Thyroid gland (tissue), 4 donors: ENCODE measurements around the gene IRAK3.

Source experiments
- POLR2A ChIP-seq, 2 donors: fragments of 450-650 bp; IDR thresholded peaks; one replicate each; pipeline ENCODE4 v1.6.1; 2017; ENCODE audit warnings: antibody characterized with exemption in 2 of 2, mild to moderate bottlenecking in 2 of 2, moderate library complexity in 1 of 2
- TF ChIP-seq, protein P1 (sequence below), 6 experiments: fragments of 200-600 bp in 3 of 6; fragments of 450-650 bp in 3 of 6; sonication (generic) in 3 of 6; IDR thresholded peaks; one replicate each; pipeline ENCODE4 v1.5.1; 2016 to 2019; ENCODE audit warnings: antibody characterized with exemption in 6 of 6, mild to moderate bottlenecking in 2 of 6, inconsistent platforms in 1 of 6, moderate library complexity in 1 of 6

DNA sequence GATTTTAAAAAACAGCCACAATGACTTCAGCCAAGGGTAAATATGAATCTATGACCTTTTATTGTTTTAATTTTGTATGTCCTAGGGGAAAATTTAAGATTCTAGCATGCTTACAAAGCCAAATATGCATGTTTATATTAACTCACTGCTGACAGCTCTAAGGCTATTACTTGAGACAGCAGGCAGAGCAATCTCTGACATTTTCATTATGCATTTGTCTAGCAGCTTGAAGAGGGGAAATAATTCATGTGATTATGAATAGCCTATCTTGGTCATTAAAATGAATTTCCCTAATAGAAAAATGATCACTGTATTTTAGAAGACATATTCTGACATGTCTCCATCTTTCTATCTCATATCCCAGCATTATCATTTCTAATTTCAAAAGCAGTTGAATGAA is 66.7 kb downstream of the IRAK3 start:
- TF ChIP-seq POLR2A (IDR thresholded peaks at IDR 0.05): no peak
- TF ChIP-seq, protein P1, sequence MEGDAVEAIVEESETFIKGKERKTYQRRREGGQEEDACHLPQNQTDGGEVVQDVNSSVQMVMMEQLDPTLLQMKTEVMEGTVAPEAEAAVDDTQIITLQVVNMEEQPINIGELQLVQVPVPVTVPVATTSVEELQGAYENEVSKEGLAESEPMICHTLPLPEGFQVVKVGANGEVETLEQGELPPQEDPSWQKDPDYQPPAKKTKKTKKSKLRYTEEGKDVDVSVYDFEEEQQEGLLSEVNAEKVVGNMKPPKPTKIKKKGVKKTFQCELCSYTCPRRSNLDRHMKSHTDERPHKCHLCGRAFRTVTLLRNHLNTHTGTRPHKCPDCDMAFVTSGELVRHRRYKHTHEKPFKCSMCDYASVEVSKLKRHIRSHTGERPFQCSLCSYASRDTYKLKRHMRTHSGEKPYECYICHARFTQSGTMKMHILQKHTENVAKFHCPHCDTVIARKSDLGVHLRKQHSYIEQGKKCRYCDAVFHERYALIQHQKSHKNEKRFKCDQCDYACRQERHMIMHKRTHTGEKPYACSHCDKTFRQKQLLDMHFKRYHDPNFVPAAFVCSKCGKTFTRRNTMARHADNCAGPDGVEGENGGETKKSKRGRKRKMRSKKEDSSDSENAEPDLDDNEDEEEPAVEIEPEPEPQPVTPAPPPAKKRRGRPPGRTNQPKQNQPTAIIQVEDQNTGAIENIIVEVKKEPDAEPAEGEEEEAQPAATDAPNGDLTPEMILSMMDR (IDR thresholded peaks at IDR 0.05): no peak
